HL-60 (cell line): Measurements from ENCODE around the gene GLRX2.

Source experiments
- GABPA ChIP-seq: IDR thresholded peaks from 2 replicates; pipeline ENCODE4 v1.6.1; 2012; ENCODE audit warnings: low read depth
- POLR2AphosphoS5 ChIP-seq: IDR thresholded peaks from 2 replicates; pipeline ENCODE4 v1.6.1; 2012; ENCODE audit warnings: low read depth
- SPI1 ChIP-seq: IDR thresholded peaks from 2 replicates; pipeline ENCODE4 v1.6.1; 2012; ENCODE audit warnings: low read depth, mild to moderate bottlenecking, borderline replicate concordance
- TF ChIP-seq, protein P1 (sequence below): IDR thresholded peaks from one replicate; pipeline ENCODE4 v1.5.1; 2011; ENCODE audit warnings: low read length, control low read depth, inconsistent platforms; ENCODE audit not compliant: insufficient read depth
- TF ChIP-seq, protein P2 (sequence below): IDR thresholded peaks from 2 replicates; pipeline ENCODE4 v1.6.1; 2012; ENCODE audit warnings: low read depth; ENCODE audit not compliant: insufficient replicate concordance

DNA sequence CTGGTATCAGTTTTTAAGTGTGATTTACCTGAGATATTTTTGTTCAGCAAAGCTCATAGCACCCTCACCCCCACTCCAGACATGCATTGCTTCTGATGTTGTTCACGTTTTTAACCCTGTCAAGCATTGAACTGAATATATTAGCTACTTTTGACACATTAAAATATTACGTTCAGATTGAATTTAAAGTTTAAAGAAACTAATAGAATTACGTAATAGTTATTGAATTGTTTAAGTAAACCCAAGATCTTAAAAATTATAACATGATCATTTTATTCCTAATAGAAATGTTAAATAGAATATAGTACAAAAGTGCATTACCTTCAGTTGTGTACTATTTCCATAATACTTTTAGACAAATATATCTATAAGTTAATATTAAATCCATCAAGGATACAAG is 18.9 kb downstream of the GLRX2 start:
- TF ChIP-seq, protein P1, sequence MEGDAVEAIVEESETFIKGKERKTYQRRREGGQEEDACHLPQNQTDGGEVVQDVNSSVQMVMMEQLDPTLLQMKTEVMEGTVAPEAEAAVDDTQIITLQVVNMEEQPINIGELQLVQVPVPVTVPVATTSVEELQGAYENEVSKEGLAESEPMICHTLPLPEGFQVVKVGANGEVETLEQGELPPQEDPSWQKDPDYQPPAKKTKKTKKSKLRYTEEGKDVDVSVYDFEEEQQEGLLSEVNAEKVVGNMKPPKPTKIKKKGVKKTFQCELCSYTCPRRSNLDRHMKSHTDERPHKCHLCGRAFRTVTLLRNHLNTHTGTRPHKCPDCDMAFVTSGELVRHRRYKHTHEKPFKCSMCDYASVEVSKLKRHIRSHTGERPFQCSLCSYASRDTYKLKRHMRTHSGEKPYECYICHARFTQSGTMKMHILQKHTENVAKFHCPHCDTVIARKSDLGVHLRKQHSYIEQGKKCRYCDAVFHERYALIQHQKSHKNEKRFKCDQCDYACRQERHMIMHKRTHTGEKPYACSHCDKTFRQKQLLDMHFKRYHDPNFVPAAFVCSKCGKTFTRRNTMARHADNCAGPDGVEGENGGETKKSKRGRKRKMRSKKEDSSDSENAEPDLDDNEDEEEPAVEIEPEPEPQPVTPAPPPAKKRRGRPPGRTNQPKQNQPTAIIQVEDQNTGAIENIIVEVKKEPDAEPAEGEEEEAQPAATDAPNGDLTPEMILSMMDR, result no peak
- TF ChIP-seq POLR2AphosphoS5 (no peak), SPI1 (no peak), GABPA (no peak)
- TF ChIP-seq, protein P2, sequence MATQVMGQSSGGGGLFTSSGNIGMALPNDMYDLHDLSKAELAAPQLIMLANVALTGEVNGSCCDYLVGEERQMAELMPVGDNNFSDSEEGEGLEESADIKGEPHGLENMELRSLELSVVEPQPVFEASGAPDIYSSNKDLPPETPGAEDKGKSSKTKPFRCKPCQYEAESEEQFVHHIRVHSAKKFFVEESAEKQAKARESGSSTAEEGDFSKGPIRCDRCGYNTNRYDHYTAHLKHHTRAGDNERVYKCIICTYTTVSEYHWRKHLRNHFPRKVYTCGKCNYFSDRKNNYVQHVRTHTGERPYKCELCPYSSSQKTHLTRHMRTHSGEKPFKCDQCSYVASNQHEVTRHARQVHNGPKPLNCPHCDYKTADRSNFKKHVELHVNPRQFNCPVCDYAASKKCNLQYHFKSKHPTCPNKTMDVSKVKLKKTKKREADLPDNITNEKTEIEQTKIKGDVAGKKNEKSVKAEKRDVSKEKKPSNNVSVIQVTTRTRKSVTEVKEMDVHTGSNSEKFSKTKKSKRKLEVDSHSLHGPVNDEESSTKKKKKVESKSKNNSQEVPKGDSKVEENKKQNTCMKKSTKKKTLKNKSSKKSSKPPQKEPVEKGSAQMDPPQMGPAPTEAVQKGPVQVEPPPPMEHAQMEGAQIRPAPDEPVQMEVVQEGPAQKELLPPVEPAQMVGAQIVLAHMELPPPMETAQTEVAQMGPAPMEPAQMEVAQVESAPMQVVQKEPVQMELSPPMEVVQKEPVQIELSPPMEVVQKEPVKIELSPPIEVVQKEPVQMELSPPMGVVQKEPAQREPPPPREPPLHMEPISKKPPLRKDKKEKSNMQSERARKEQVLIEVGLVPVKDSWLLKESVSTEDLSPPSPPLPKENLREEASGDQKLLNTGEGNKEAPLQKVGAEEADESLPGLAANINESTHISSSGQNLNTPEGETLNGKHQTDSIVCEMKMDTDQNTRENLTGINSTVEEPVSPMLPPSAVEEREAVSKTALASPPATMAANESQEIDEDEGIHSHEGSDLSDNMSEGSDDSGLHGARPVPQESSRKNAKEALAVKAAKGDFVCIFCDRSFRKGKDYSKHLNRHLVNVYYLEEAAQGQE, result no peak
